GM12875 (cell line): ENCODE data around the gene KDM4B.

Experiments used
- H3K4me3 ChIP-seq: one replicate; pipeline ENCODE4 v1.5.1; 2011; ENCODE audit warnings: low read depth, low read length, control low read depth
- TF ChIP-seq, protein P1 (sequence below): IDR thresholded peaks from 2 replicates; pipeline ENCODE4 v1.5.1; 2011; ENCODE audit warnings: low read depth, mild to moderate bottlenecking, control low read depth, inconsistent platforms, low read length, moderate library complexity, borderline replicate concordance; ENCODE audit not compliant: insufficient read depth

The KDM4B gene

DNA sequence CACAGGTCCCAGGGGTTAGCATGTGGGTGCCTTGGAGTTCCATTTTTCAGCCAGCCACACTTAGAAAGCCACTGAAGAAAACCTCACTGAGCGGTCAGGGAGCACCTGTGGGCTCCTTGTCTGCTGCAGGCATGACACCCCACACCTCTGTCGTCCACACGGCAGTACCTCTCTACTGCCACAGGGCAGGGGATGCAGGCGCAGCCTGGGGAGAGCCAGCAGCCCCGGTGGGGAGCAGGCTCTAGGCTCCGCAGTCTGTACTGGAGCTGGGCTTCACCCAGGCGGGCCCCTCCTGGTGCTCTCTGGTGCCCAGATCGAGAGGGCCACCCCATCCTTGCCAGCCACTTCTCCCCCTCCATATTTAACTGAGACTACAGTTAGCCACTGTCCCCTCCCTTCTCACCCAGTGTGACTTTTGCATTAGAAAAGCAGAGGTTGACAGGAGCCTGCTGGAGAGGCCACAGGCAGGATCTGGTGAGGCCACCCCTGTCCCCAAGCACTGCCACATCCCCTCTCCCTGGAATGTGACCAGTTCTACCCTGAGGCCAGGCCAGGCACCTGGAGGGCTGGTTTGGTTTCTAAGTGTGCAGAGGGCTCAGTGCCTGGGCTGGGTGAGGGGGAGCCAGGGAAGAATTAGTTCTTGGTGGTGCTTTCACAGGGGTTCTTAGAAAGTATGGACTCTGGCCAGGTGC, 104.4 kb downstream of the KDM4B start:
- TF ChIP-seq, protein P1, sequence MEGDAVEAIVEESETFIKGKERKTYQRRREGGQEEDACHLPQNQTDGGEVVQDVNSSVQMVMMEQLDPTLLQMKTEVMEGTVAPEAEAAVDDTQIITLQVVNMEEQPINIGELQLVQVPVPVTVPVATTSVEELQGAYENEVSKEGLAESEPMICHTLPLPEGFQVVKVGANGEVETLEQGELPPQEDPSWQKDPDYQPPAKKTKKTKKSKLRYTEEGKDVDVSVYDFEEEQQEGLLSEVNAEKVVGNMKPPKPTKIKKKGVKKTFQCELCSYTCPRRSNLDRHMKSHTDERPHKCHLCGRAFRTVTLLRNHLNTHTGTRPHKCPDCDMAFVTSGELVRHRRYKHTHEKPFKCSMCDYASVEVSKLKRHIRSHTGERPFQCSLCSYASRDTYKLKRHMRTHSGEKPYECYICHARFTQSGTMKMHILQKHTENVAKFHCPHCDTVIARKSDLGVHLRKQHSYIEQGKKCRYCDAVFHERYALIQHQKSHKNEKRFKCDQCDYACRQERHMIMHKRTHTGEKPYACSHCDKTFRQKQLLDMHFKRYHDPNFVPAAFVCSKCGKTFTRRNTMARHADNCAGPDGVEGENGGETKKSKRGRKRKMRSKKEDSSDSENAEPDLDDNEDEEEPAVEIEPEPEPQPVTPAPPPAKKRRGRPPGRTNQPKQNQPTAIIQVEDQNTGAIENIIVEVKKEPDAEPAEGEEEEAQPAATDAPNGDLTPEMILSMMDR: no peak
- H3K4me3 ChIP-seq: no peak overlapping the region

DNA sequence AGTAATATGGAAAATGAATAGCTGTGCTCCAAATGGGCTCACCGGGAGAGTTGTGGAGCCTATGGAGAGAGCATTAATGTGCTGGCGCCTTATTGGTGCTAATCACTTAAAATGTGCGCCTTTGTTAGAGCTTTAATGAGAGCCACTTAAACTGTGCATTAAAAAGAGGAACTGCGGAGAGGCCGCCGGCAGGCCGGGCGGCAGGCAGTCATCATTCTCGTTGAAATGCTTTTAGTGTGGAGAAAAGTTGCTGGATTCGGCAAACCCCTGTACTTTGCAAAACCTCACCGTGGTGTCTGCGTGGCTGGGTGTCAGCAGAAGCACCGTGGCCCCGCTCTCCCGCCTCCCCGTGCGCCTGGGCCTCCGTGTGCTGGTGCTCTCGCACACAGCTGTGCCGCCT, 105.5 kb downstream of the KDM4B start:
- TF ChIP-seq, protein P1: no peak
- no peak overlapping the region for H3K4me3 ChIP-seq

DNA sequence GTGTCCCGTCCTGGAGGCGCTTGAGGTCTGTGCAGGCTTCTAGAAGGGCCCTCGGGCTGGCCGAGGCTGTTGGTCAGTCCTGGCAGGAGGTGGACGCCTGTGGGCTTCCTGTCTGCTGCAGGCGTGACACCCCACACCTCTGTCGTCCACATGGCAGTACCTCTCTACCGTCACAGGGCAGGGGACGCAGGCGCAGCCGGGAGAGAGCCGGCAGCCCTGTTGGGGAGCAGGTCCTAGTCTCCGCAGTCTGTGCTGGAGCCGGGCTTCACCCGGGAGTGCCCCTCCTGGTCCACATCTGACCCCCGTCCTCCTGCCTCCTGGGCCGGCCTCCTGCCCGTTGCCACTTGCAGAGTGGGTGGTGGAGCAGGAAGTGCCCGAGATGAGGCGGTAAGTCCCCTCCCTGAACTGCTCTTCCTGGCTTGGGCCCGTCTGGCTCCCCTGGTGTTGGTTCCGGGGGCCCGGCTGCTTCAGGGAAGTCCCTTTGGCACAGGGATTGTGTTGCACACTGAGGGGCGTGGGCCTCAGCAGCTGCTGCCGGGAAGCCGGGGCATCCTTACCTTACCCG, 106.0 kb downstream of the KDM4B start:
- H3K4me3 ChIP-seq: no peak overlapping the region
- TF ChIP-seq, protein P1: no peak

DNA sequence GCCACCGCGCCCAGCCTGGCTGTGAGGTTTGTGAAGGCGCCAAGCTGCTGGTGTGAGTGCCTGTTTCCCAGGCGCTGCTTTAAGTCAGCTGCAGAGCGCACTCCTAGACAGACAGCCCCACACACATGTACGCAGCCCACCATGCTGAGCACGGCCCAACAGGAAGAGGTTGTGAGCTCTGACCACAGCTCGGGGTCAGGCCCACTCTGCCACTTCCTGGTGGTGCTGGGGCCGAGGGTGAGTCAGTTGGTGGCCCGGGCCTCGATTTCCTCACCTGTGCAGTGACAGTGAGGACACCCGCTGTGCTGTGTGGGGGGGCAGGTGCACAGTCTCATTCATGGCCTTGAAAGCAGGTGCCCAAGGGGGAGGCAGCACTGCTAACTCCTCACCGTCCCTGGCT, 106.7 kb downstream of the KDM4B start:
- no peak overlapping the region for H3K4me3 ChIP-seq
- TF ChIP-seq, protein P1: no peak

DNA sequence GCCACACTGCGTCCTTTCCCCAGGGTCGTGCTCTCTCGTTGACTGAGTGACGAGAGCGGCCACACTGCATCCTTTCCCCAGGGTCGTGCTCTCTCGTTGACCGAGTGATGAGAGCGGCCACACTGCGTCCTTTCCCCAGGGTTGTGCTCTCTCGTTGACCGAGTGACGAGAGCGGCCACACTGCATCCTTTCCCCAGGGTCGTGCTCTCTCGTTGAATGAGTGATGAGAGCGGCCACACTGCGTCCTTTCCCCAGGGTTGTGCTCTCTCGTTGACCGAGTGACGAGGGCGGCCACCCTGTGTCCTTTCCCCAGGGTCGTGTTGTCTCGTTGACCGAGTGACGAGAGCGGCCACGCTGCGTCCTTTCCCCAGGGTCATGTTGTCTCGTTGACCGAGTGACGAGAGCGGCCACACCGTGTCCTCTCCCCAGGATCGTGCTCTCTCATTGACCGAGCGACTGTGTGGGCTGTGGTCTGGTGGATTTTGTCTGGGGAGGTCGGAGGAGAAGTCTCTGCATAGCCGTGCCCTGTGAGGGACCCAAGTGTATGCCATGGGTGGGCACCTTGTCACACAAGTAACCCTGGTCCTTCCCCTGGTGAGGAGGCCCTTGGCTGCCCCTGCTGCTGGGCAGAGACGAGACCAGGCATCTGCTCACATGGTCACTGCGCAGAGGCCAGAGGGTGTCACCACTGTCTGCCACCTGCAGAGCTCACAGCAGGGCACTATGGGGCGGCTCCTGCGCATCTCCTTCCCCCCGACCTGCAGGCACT, 107.7 kb downstream of the KDM4B start:
- H3K4me3 ChIP-seq: no peak overlapping the region
- TF ChIP-seq, protein P1: no peak

GRCh38 chr19:5077209-5077515, 108.2 kb downstream of the KDM4B start:
- TF ChIP-seq, protein P1: no peak
- no peak overlapping the region for H3K4me3 ChIP-seq

GRCh38 chr19:5078182-5078581, 109.3 kb downstream of the KDM4B start:
- H3K4me3 ChIP-seq: no peak overlapping the region
- TF ChIP-seq, protein P1: no peak
